Adrenal gland (tissue), 12 donors: ENCODE measurements around the gene ZNF621. TPM values are rescaled to one million over a fixed set of nuclear protein-coding genes. Genes with fewer than 3 reads are reported as not detected.

ENCODE experiments used
- DNase-seq, 7 donors: peaks; one replicate each; pipeline ENCODE4 v3.0.0-alpha.2; 2019 to 2020
- H3K27ac ChIP-seq, 5 donors: fragments of 200-600 bp; sonication (generic) in 4 of 5; 1 replicate in 3 of 5; 2 replicates in 2 of 5; pipeline versions ENCODE4 v1.5.1 to v1.8.0; 2016 to 2020; ENCODE audit warnings: mild to moderate bottlenecking in 1 of 5
- H3K27me3 ChIP-seq: fragments of 200-600 bp; 2 replicates; pipeline ENCODE4 v1.8.0; 2021
- H3K36me3 ChIP-seq, 2 donors: fragments of 200-600 bp; replicated peaks in 1 of 2; 1 replicate in 1 of 2; 2 replicates in 1 of 2; pipeline versions ENCODE4 v1.5.1 to v1.8.0; 2018 to 2022
- H3K4me1 ChIP-seq, 2 donors: fragments of 200-600 bp; replicated peaks in 1 of 2; 1 replicate in 1 of 2; 2 replicates in 1 of 2; pipeline versions ENCODE4 v1.5.1 to v1.8.0; 2018 to 2021
- H3K4me3 ChIP-seq, 4 donors: fragments of 200-600 bp; sonication (generic) in 3 of 4; one replicate each; pipeline ENCODE4 v1.5.1; 2016 to 2018
- H3K9me3 ChIP-seq, 3 donors: fragments of 200-600 bp; sonication (generic) in 1 of 3; replicated peaks in 1 of 3; 1 replicate in 2 of 3; 2 replicates in 1 of 3; pipeline versions ENCODE4 v1.5.1 to v1.8.0; 2016 to 2021
- POLR2A ChIP-seq, 2 donors: fragments of 450-650 bp; IDR thresholded peaks; one replicate each; pipeline ENCODE4 v1.6.1; 2017; ENCODE audit warnings: antibody characterized with exemption in 2 of 2, mild to moderate bottlenecking in 2 of 2, moderate library complexity in 1 of 2
- WGBS, 4 donors: extraction: QIAGEN DNeasy Blood & Tissue Kit in 2 of 4; methylation state at CpG; one replicate each; pipeline versions ENCODE4 v1.1.5 to v1.1.7; 2013 to 2017; 5-methylcytosine and 5-hydroxymethylcytosine counted together
- intact Hi-C, 2 donors: fragments of 100-400 bp; cut with DNase I; formaldehyde crosslinking; loops; one replicate each; pipeline versions ENCODE4 v1.14.1 to v1.15.0; 2022 to 2023
- polyA plus RNA-seq, 3 donors: library from polyadenylated mRNA; stranded (reverse); fragments of 200-250 nt in 2 of 3; fragments of 350-450 nt in 1 of 3; fragmentation: Illumina TruSeq in 1 of 3; extraction: RNeasy Lipid Tissue Mini Kit (QIAGEN cat#74804) in 1 of 3; gene quantifications; one replicate each; pipeline ENCODE4 v1.2.3, GENCODE V29; 2013 to 2014
- small RNA-seq, 2 donors: library from RNA; depleted of rRNA; stranded (forward); fragments of <200 nt; gene quantifications; one replicate each; pipeline ENCODE3, GENCODE V24; 2016
- total RNA-seq, 9 donors: library from RNA; depleted of rRNA in 4 of 9; stranded (reverse); fragments of >200 nt in 4 of 9; fragments of 120-200 nt in 1 of 9; fragmentation: NEBNext Ultra II Directional in 1 of 9; extraction: Animal tissue kit (Norgen Biotek cat#: 25700) in 1 of 9; gene quantifications; one replicate each; pipeline versions ENCODE4 v1.1.0 to v1.2.4, GENCODE V29; 2013 to 2023
- TF ChIP-seq, protein P1 (sequence below), 6 experiments: fragments of 450-650 bp in 4 of 6; fragments of 200-600 bp in 2 of 6; sonication (generic) in 1 of 6; IDR thresholded peaks; 1 replicate in 5 of 6; 2 replicates in 1 of 6; pipeline versions ENCODE4 v1.5.1 to v1.8.0; 2016 to 2021; ENCODE audit warnings: antibody characterized with exemption in 6 of 6, mild to moderate bottlenecking in 2 of 6, moderate library complexity in 1 of 6
- donor health status: healthy with polysubstance abuse.
- donor health status: Bipolar disorder and iron deficiency.
- donor health status: DM: yes; HTN: yes; CAD: no.
- donor health status: DM: no; HTN: no; CAD: no.
- donor health status: DM: no; HTN: no; CAD: no.
- donor health status: DM: yes; HTN: yes; CAD: no.

Gene ZNF621
- total and polyA plus RNA-seq, 12 donors: 9.1 to 30.1 (median 17.2) TPM

DNA sequence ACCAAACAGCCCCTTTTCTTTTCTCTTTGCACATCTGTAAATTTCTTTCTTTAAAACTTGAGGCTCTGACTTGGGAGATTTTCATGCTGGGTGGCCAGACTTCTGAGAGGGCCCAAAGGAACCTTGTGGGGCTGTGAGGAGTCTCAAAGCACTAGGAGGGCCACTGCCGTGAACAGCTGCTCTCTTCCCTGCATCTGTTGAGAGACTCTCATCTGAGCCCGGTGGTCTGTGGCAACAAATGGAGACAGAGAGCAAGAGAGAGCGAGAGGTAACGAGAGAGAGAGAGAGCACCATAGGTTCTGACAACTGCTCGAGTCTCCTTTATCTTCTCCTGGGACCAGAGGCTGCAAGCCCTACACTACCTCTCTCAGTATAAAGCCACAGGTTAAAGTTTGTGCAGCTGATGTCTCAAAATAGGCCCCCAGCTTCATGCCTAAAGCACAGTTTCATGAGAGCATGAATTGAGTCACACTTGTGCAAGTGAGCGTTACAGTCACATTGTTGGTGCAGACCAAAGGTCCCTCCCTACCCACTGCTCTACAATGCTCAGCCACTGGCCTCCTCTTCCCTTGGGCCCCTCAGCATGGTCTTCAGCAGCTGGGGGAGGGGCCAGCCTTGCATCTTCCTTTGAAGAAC, 60.7 kb downstream of the ZNF621 start:
- TF ChIP-seq POLR2A (IDR thresholded peaks at IDR 0.05): no peak
- TF ChIP-seq, protein P1, sequence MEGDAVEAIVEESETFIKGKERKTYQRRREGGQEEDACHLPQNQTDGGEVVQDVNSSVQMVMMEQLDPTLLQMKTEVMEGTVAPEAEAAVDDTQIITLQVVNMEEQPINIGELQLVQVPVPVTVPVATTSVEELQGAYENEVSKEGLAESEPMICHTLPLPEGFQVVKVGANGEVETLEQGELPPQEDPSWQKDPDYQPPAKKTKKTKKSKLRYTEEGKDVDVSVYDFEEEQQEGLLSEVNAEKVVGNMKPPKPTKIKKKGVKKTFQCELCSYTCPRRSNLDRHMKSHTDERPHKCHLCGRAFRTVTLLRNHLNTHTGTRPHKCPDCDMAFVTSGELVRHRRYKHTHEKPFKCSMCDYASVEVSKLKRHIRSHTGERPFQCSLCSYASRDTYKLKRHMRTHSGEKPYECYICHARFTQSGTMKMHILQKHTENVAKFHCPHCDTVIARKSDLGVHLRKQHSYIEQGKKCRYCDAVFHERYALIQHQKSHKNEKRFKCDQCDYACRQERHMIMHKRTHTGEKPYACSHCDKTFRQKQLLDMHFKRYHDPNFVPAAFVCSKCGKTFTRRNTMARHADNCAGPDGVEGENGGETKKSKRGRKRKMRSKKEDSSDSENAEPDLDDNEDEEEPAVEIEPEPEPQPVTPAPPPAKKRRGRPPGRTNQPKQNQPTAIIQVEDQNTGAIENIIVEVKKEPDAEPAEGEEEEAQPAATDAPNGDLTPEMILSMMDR (IDR thresholded peaks at IDR 0.05): no peak
- Histone ChIP-seq H3K27me3 (no peaks in the 10 kb centered on the region), H3K4me3 (no peak overlapping the region), H3K4me1 (peaks cover 0 to 3% of the 10 kb centered on the region in 2 donors), H3K36me3 (no peaks in the 10 kb centered on the region), H3K27ac (no peak overlapping the region), H3K9me3 (no peaks in the 10 kb centered on the region)
- WGBS, 4 donors: 90 to 95% (median 91%) methylated on average over 6 of the region's 6 CpGs
- intact Hi-C loops: loop anchor here in 1 of 2 donors (2.0 to 10.0 kb wide), 2 partner anchors 609 to 1297 kb away; partner anchors contain the start of gene CTNNB1
- DNase-seq: no peak

DNA sequence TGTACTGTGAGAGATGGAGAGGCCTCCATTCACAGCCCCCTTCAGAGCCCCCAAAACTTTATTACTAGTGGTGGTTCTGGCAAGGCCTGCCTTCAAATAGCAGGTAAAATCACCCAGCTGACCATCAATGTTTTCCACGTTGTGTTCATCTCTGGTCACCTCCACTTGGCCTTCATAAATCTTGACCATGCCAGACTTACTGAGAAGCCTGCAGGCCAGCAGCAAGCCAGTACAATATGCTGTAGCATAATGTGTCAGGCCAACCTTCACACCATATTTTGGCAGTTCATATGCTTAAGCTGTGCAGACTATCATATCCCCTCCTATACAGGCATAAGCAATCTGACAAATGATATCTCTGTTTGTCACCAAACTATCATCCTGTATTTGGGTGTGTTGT, 62.1 kb downstream of the ZNF621 start:
- no peak for TF ChIP-seq POLR2A (IDR thresholded peaks at IDR 0.05)
- TF ChIP-seq, protein P1 (IDR thresholded peaks at IDR 0.05): no peak
- intact Hi-C loops: loop anchor here in 1 of 2 donors (10.0 kb wide), 1 partner anchor 608 kb away; the partner anchor contains the start of gene CTNNB1
- H3K27ac ChIP-seq: no peak overlapping the region
- no peaks in the 10 kb centered on the region for H3K36me3 ChIP-seq
- H3K27me3 ChIP-seq: no peaks in the 10 kb centered on the region
- peaks cover 0 to 3% of the 10 kb centered on the region in 2 donors for H3K4me1 ChIP-seq
- H3K9me3 ChIP-seq: no peaks in the 10 kb centered on the region
- no peak for DNase-seq
- H3K4me3 ChIP-seq: no peak overlapping the region
- 85 to 100% (median 91%) methylated on average over 1 of the region's 1 CpG for WGBS, 4 donors

DNA sequence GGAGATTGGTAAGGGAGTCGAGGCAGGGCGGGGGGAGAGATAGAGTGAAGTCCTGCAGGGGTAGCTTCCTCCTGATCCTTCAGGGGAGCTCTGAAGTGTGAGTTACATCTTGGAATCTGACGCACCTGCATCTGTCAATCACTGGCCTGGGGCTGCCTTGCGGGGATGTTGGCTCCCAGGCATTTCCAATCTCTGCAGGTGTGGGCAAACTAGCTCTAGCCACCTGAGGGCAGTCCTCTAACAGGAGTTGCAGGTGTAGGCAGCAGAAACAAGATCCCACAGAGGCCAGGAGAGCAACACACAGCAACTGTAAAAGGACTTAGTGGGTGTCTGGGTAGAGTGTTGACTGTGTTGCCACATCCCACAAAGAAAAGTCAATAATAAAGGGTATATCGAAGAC, 63.6 kb downstream of the ZNF621 start:
- no peak overlapping the region for H3K4me3 ChIP-seq
- intact Hi-C loops: loop anchor here in 1 of 2 donors (10.0 kb wide), 1 partner anchor 606 kb away; the partner anchor contains the start of gene CTNNB1
- TF ChIP-seq POLR2A (IDR thresholded peaks at IDR 0.05): no peak
- TF ChIP-seq, protein P1 (IDR thresholded peaks at IDR 0.05): no peak
- no peaks in the 10 kb centered on the region for H3K9me3 ChIP-seq
- peaks cover 0 to 3% of the 10 kb centered on the region in 2 donors for H3K4me1 ChIP-seq
- no peak for DNase-seq
- WGBS, 4 donors: 84 to 93% (median 90%) methylated on average over 4 to 5 of the region's 5 CpGs
- H3K36me3 ChIP-seq: no peaks in the 10 kb centered on the region
- no peak overlapping the region for H3K27ac ChIP-seq
- H3K27me3 ChIP-seq: no peaks in the 10 kb centered on the region

Small RNA genes lying within 50 kb of the gene (small RNA-seq; reads per million reads assigned to genes)
- gene RNU5B-2P: 0.08 to 0.12 reads per million in 2 donors

Other genes with a start within 250 kb of the ZNF621 start
- gene EIF1B, start 215.3 kb upstream of the ZNF621 start, total RNA-seq: 100 to 1,000 TPM in 1 of 9 donors, 10 to 100 TPM in 7, 1 to 10 TPM in 1; 8.8 to 133 (median 30.6) TPM
- gene EIF1B, start 215.3 kb upstream of the ZNF621 start, polyA plus RNA-seq: 100 to 1,000 TPM in 1 of 3 donors, 10 to 100 TPM in 2; 46.4 to 119 (median 67.3) TPM
- under 1 TPM in 4 of 9 donors, not detected in 5; 0.08 to 0.72 (median 0.36) TPM for gene ENTPD3, start 137.8 kb upstream of the ZNF621 start, total RNA-seq
- gene ENTPD3, start 137.8 kb upstream of the ZNF621 start, polyA plus RNA-seq: under 1 TPM; 0.16 to 0.70 (median 0.54) TPM
- gene RPL14, start 67.6 kb upstream of the ZNF621 start, total RNA-seq: 1,000 to 10,000 TPM in 4 of 9 donors, 100 to 1,000 TPM in 5; 235 to 1,616 (median 673) TPM
- gene RPL14, start 67.6 kb upstream of the ZNF621 start, polyA plus RNA-seq: 1,000 to 10,000 TPM in 2 of 3 donors, 100 to 1,000 TPM in 1; 803 to 2,243 (median 2,022) TPM
- 10 to 100 TPM in 1 of 9 donors, 1 to 10 TPM in 7, under 1 TPM in 1; 0.79 to 11.0 (median 6.0) TPM for gene ZNF619, start 47.8 kb upstream of the ZNF621 start, total RNA-seq
- 1 to 10 TPM in 2 of 3 donors, under 1 TPM in 1; 0.77 to 4.9 (median 1.2) TPM for gene ZNF619, start 47.8 kb upstream of the ZNF621 start, polyA plus RNA-seq
- 10 to 100 TPM in 1 of 9 donors, 1 to 10 TPM in 7, under 1 TPM in 1; 0.97 to 10.1 (median 4.3) TPM for gene ZNF620, start 18.9 kb upstream of the ZNF621 start, total RNA-seq
- 1 to 10 TPM; 1.3 to 2.6 (median 2.5) TPM for gene ZNF620, start 18.9 kb upstream of the ZNF621 start, polyA plus RNA-seq